Upper lobe of right lung (tissue), 1 donor: Measurements from ENCODE around the gene COX17. TPM values are rescaled to one million over a fixed set of nuclear protein-coding genes. Genes with fewer than 3 reads are reported as not detected.

Experiments
- ATAC-seq: fragments of 200-7000 bp; cut with Tn5 transposase; one replicate; pipeline ENCODE4 v1.9.1; 2020; ENCODE audit warnings: mild to moderate bottlenecking, moderate library complexity
- DNase-seq: peaks from one replicate; pipeline ENCODE4 v3.0.0-alpha.2; 2020
- H3K27ac ChIP-seq: fragments of 200-600 bp; one replicate; pipeline ENCODE4 v1.8.0; 2022
- H3K27me3 ChIP-seq: fragments of 200-600 bp; one replicate; pipeline ENCODE4 v1.8.0; 2022; ENCODE audit warnings: mild to moderate bottlenecking
- H3K36me3 ChIP-seq: fragments of 200-600 bp; one replicate; pipeline ENCODE4 v1.8.0; 2022
- H3K4me1 ChIP-seq: fragments of 200-600 bp; one replicate; pipeline ENCODE4 v1.8.0; 2022
- H3K4me3 ChIP-seq: fragments of 200-600 bp; one replicate; pipeline ENCODE4 v1.8.0; 2022; ENCODE audit warnings: mild to moderate bottlenecking
- H3K9me3 ChIP-seq: fragments of 200-600 bp; one replicate; pipeline ENCODE4 v1.8.0; 2022
- CTCF ChIP-seq: fragments of 200-600 bp; IDR thresholded peaks from one replicate; pipeline ENCODE4 v1.8.0; 2022; ENCODE audit warnings: antibody characterized with exemption
- intact Hi-C: fragments of 100-400 bp; cut with DNase I; formaldehyde crosslinking; loops from one replicate; pipeline ENCODE4 v1.11.0; 2022
- total RNA-seq: library from RNA; stranded (reverse); fragmentation: NEBNext Ultra II Directional; extraction: Animal tissue kit (Norgen Biotek cat#: 25700); gene quantifications from one replicate; pipeline ENCODE4 v1.2.1, GENCODE V29; 2021
- donor health status: DM: no; HTN: yes; CAD: no; lungs with severe emphysema.

The COX17 gene
- total RNA-seq, 1 donor from 2014 or later: 48.9 TPM

GRCh38 chr3:119715105-119715504, 37.9 kb upstream of the COX17 start:
- H3K4me3 ChIP-seq: no peak overlapping the region
- H3K27ac ChIP-seq: no peak overlapping the region
- no peaks in the 10 kb centered on the region for H3K4me1 ChIP-seq
- ATAC-seq: no peak
- TF ChIP-seq CTCF: no peak
- H3K36me3 ChIP-seq: no peaks in the 10 kb centered on the region
- no peaks in the 10 kb centered on the region for H3K27me3 ChIP-seq
- intact Hi-C loops: no loop called here
- H3K9me3 ChIP-seq: no peaks in the 10 kb centered on the region
- DNase-seq: no peak

- H3K4me3 ChIP-seq: no peak overlapping the region
These were observed 26.8 kb upstream of the COX17 start for GRCh38 chr3:119703820-119704531.

GRCh38 chr3:119702530-119703527, 25.6 kb upstream of the COX17 start, which contains the start of gene CFAP91:
Gene CFAP91 (plus strand): TSS chr3:119703022. CDS start chr3:119703099, 77 bp downstream.
- no peak for TF ChIP-seq CTCF
- no peaks in the 10 kb centered on the region for H3K36me3 ChIP-seq
- ATAC-seq (peak; percentile 100), DNase-seq (peak; percentile 99)
- H3K27me3 ChIP-seq: no peaks in the 10 kb centered on the region
- peak within 1 kb of the TSS; percentile 55 for H3K4me3 ChIP-seq
- H3K9me3 ChIP-seq: no peaks in the 10 kb centered on the region
- no peak within 1 kb of the TSS for H3K27ac ChIP-seq
- intact Hi-C loops: no loop called here
- peaks cover 9% of the 10 kb centered on the region for H3K4me1 ChIP-seq

More at GRCh38 chr3:119703820-119704531, 26.8 kb upstream of the COX17 start:
- Histone ChIP-seq H3K36me3 (no peaks in the 10 kb centered on the region), H3K27me3 (no peaks in the 10 kb centered on the region), H3K27ac (no peak overlapping the region), H3K9me3 (no peaks in the 10 kb centered on the region), H3K4me1 (peaks cover 9% of the 10 kb centered on the region)
- intact Hi-C loops: no loop called here
- ATAC-seq: no peak
- TF ChIP-seq CTCF: no peak
- DNase-seq: no peak

GRCh38 chr3:119700920-119701734, 23.9 kb upstream of the COX17 start:
- no peak for ATAC-seq
- Histone ChIP-seq H3K27ac (no peak overlapping the region), H3K9me3 (no peaks in the 10 kb centered on the region), H3K27me3 (no peaks in the 10 kb centered on the region), H3K36me3 (no peaks in the 10 kb centered on the region), H3K4me1 (peaks cover 9% of the 10 kb centered on the region), H3K4me3 (no peak overlapping the region)
- intact Hi-C loops: no loop called here
- DNase-seq: no peak
- TF ChIP-seq CTCF: no peak

- peak; percentile 33 for ATAC-seq
- Histone ChIP-seq H3K27ac (no peak overlapping the region), H3K9me3 (no peaks in the 10 kb centered on the region), H3K4me3 (no peak overlapping the region), H3K4me1 (peaks cover 9% of the 10 kb centered on the region), H3K36me3 (no peaks in the 10 kb centered on the region), H3K27me3 (no peaks in the 10 kb centered on the region)
- no peak for DNase-seq
- TF ChIP-seq CTCF: no peak
- intact Hi-C loops: no loop called here
These were observed 23.2 kb upstream of the COX17 start for GRCh38 chr3:119700269-119700919.
